H9 (cell line): ENCODE measurements around the gene SCP2. TPM values are rescaled to one million over a fixed set of nuclear protein-coding genes. Genes with fewer than 3 reads are reported as not detected.

Experiments
- DNase-seq: peaks from one replicate; pipeline ENCODE4 v3.0.0-alpha.2; 2017
- H2AFZ ChIP-seq: one replicate; pipeline ENCODE4 v1.6.1; 2013; ENCODE audit warnings: mild to moderate bottlenecking, low read length, control low read depth, moderate library complexity
- H2AK5ac ChIP-seq: 2 replicates; pipeline ENCODE4 v1.6.1; 2013; ENCODE audit warnings: low read length, control low read depth, mixed read lengths; ENCODE audit not compliant: insufficient read length
- H2BK120ac ChIP-seq: one replicate; pipeline ENCODE4 v1.6.1; 2013; ENCODE audit warnings: low read depth, mild to moderate bottlenecking, low read length, control low read depth, inconsistent platforms; ENCODE audit not compliant: poor library complexity, severe bottlenecking
- H2BK12ac ChIP-seq: 2 replicates; pipeline ENCODE4 v1.6.1; 2013; ENCODE audit warnings: low read length, control low read depth, mixed read lengths, low read depth; ENCODE audit not compliant: insufficient read length
- H2BK15ac ChIP-seq: 2 replicates; pipeline ENCODE4 v1.6.1; 2013; ENCODE audit warnings: low read depth, low read length, control low read depth
- H2BK20ac ChIP-seq: one replicate; pipeline ENCODE4 v1.6.1; 2013; ENCODE audit warnings: low read depth, mild to moderate bottlenecking, low read length, control low read depth, inconsistent platforms; ENCODE audit not compliant: poor library complexity, severe bottlenecking
- H2BK5ac ChIP-seq: 2 replicates; pipeline ENCODE4 v1.6.1; 2013; ENCODE audit warnings: low read length, control low read depth, mixed read lengths; ENCODE audit not compliant: insufficient read length
- H3K14ac ChIP-seq: 2 replicates; pipeline ENCODE4 v1.6.1; 2013; ENCODE audit warnings: low read length, control low read depth; ENCODE audit not compliant: insufficient read depth
- H3K18ac ChIP-seq: 2 replicates; pipeline ENCODE4 v1.6.1; 2013; ENCODE audit warnings: low read depth, mild to moderate bottlenecking, mixed read lengths, low read length, control low read depth; ENCODE audit not compliant: insufficient read length
- H3K23ac ChIP-seq: 2 replicates; pipeline ENCODE4 v1.6.1; 2013; ENCODE audit warnings: low read length, control low read depth, mixed read lengths, low read depth; ENCODE audit not compliant: insufficient read length
- H3K23me2 ChIP-seq: 2 replicates; pipeline ENCODE4 v1.6.1; 2013; ENCODE audit warnings: low read depth, mild to moderate bottlenecking, mixed read lengths, low read length, control low read depth; ENCODE audit not compliant: insufficient read length, poor library complexity, severe bottlenecking
- H3K27ac ChIP-seq: 2 replicates; pipeline ENCODE4 v1.5.1; 2013; ENCODE audit warnings: low read length, control low read depth, mixed read lengths, low read depth; ENCODE audit not compliant: insufficient read length
- H3K27me3 ChIP-seq: 2 replicates; pipeline ENCODE4 v1.6.1; 2013; ENCODE audit warnings: low read length, control low read depth, inconsistent platforms; ENCODE audit not compliant: insufficient read depth
- H3K4ac ChIP-seq: 2 replicates; pipeline ENCODE4 v1.6.1; 2013; ENCODE audit warnings: low read depth, mild to moderate bottlenecking, control low read depth, inconsistent platforms, low read length, moderate library complexity
- H3K4me1 ChIP-seq: 2 replicates; pipeline ENCODE4 v1.6.1; 2013; ENCODE audit warnings: low read length, control low read depth, inconsistent platforms; ENCODE audit not compliant: insufficient read depth
- H3K4me2 ChIP-seq: 2 replicates; pipeline ENCODE4 v1.6.1; 2013; ENCODE audit warnings: low read length, control low read depth, mixed read lengths; ENCODE audit not compliant: insufficient read length, insufficient read depth
- H3K56ac ChIP-seq: 2 replicates; pipeline ENCODE4 v1.6.1; 2013; ENCODE audit warnings: low read depth, mild to moderate bottlenecking, mixed read lengths, low read length, control low read depth; ENCODE audit not compliant: insufficient read length
- H3K79me1 ChIP-seq: 2 replicates; pipeline ENCODE4 v1.6.1; 2013; ENCODE audit warnings: low read depth, mild to moderate bottlenecking, moderate library complexity, low read length, control low read depth, inconsistent platforms; ENCODE audit not compliant: insufficient read depth, poor library complexity, severe bottlenecking
- H3K79me2 ChIP-seq: 2 replicates; pipeline ENCODE4 v1.6.1; 2013; ENCODE audit warnings: low read length, control low read depth, inconsistent platforms; ENCODE audit not compliant: insufficient read depth
- H3K9ac ChIP-seq: 2 replicates; pipeline ENCODE4 v1.6.1; 2013; ENCODE audit warnings: low read length, control low read depth, mixed read lengths; ENCODE audit not compliant: insufficient read length; ENCODE audit errors: extremely low read depth
- H3K9me3 ChIP-seq: one replicate; pipeline ENCODE4 v1.6.1; 2013; ENCODE audit warnings: low read depth, low read length, inconsistent platforms; ENCODE audit not compliant: control insufficient read depth
- H3T11ph ChIP-seq: one replicate; pipeline ENCODE4 v1.6.1; 2013; ENCODE audit warnings: mild to moderate bottlenecking, low read length, control low read depth, inconsistent platforms
- H4K20me1 ChIP-seq: one replicate; pipeline ENCODE4 v1.6.1; 2013; ENCODE audit not compliant: control insufficient read depth, insufficient read length, insufficient read depth
- H4K5ac ChIP-seq: 2 replicates; pipeline ENCODE4 v1.6.1; 2013; ENCODE audit warnings: low read depth, mild to moderate bottlenecking, mixed read lengths, low read length, control low read depth; ENCODE audit not compliant: insufficient read length
- H4K8ac ChIP-seq: replicated peaks from 2 replicates; pipeline ENCODE4 v1.6.1; 2013; ENCODE audit warnings: low read length, control low read depth, mixed read lengths, low read depth; ENCODE audit not compliant: insufficient read length
- H4K91ac ChIP-seq: 2 replicates; pipeline ENCODE4 v1.6.1; 2013; ENCODE audit warnings: low read depth, mild to moderate bottlenecking, moderate library complexity, mixed read lengths, low read length, control low read depth; ENCODE audit not compliant: insufficient read length
- H3K27ac Mint-ChIP-seq, 3 experiments: 2 replicates in 2 of 3; 3 replicates in 1 of 3; pipeline ENCODE4 v1.8.0; 2020 to 2021; ENCODE audit warnings: mixed read lengths in 3 of 3, mild to moderate bottlenecking in 1 of 3, moderate library complexity in 1 of 3
- H3K27me3 Mint-ChIP-seq: 2 replicates; pipeline ENCODE4 v1.8.0; 2021; ENCODE audit warnings: low read depth, mild to moderate bottlenecking, moderate library complexity, mixed read lengths
- H3K36me3 Mint-ChIP-seq, 3 experiments: 2 replicates in 2 of 3; 3 replicates in 1 of 3; pipeline ENCODE4 v1.8.0; 2020 to 2021; ENCODE audit warnings: low read depth in 3 of 3, mixed read lengths in 3 of 3; ENCODE audit not compliant: insufficient read depth in 1 of 3
- H3K4me1 Mint-ChIP-seq, 2 experiments: 2 replicates each; pipeline ENCODE4 v1.8.0; 2020; ENCODE audit warnings: mixed read lengths in 2 of 2
- H3K4me3 Mint-ChIP-seq, 2 experiments: 2 replicates in 1 of 2; 3 replicates in 1 of 2; pipeline ENCODE4 v1.8.0; 2020 to 2021; ENCODE audit warnings: mild to moderate bottlenecking in 2 of 2, mixed read lengths in 2 of 2, moderate library complexity in 1 of 2
- H3K9me3 Mint-ChIP-seq, 2 experiments: 2 replicates in 1 of 2; 3 replicates in 1 of 2; pipeline ENCODE4 v1.8.0; 2020; ENCODE audit warnings: mild to moderate bottlenecking in 2 of 2, mixed read lengths in 2 of 2, moderate library complexity in 1 of 2
- WGBS: extraction: QIAGEN DNeasy Blood & Tissue Kit; methylation state at CpG from one replicate; pipeline ENCODE4 v1.1.7; 2013; ENCODE audit warnings: missing lambda C conversion rate, low lambda C conversion rate, mixed read lengths; ENCODE audit not compliant: insufficient read length; ENCODE audit errors: extremely low coverage; 5-methylcytosine and 5-hydroxymethylcytosine counted together
- total RNA-seq: library from RNA; stranded (reverse); gene quantifications from 2 replicates; pipeline ENCODE4 v1.2.1, GENCODE V29; 2021
- TF ChIP-seq, protein P1 (sequence below): fragments of 200-600 bp; sonication (generic); conservative IDR thresholded peaks from 3 replicates; pipeline ENCODE4 v1.8.0; 2021; ENCODE audit warnings: antibody characterized with exemption, mild to moderate bottlenecking

Gene SCP2
- total RNA-seq, 1 experiment from 2014 or later = 48.8 TPM

DNA sequence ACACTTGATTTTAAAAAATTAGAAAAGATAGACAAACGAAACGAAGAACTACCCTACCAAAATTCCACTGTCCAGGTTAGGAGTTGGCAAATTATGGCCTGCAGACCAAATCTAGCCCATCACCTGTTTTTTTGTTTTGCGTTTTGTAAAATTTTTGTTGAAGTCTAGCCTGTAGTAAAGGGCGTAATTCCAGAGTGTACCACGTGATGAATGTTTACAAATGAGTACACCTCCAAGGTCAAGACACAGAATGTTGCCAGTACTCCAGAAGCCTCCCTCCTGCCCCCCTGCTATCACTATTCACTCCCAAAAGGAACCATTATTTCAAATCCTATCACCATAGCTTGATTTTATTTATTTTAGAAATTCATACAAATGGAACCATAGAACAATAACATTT is 117.8 kb downstream of the SCP2 start:
- H2BK120ac ChIP-seq = no peak overlapping the region
- H2BK5ac ChIP-seq = no peak overlapping the region
- no peaks in the 10 kb centered on the region for H3K36me3 Mint-ChIP-seq
- no peak overlapping the region for H4K8ac ChIP-seq
- H3K79me2 ChIP-seq = no peaks in the 10 kb centered on the region
- H4K91ac ChIP-seq = no peak overlapping the region
- WGBS = no CpG with 5 or more reads among the region's 5 CpGs
- H3K27ac ChIP-seq = no peak overlapping the region
- H2BK20ac ChIP-seq = no peak overlapping the region
- no peak overlapping the region for H3K27ac Mint-ChIP-seq
- no peak overlapping the region for H2AFZ ChIP-seq
- no peaks in the 10 kb centered on the region for H3K23me2 ChIP-seq
- H3K27me3 ChIP-seq = no peaks in the 10 kb centered on the region
- H2BK15ac ChIP-seq = no peak overlapping the region
- H3K27me3 Mint-ChIP-seq = no peaks in the 10 kb centered on the region
- no peak overlapping the region for H3K56ac ChIP-seq
- DNase-seq = no peak
- H2BK12ac ChIP-seq = no peak overlapping the region
- no peak overlapping the region for H3K4ac ChIP-seq
- H4K20me1 ChIP-seq = no peaks in the 10 kb centered on the region
- no peak overlapping the region for H3K4me2 ChIP-seq
- no peak overlapping the region for H3K9ac ChIP-seq
- H3K9me3 ChIP-seq = no peaks in the 10 kb centered on the region
- no peak overlapping the region for H3K18ac ChIP-seq
- TF ChIP-seq, protein P1, sequence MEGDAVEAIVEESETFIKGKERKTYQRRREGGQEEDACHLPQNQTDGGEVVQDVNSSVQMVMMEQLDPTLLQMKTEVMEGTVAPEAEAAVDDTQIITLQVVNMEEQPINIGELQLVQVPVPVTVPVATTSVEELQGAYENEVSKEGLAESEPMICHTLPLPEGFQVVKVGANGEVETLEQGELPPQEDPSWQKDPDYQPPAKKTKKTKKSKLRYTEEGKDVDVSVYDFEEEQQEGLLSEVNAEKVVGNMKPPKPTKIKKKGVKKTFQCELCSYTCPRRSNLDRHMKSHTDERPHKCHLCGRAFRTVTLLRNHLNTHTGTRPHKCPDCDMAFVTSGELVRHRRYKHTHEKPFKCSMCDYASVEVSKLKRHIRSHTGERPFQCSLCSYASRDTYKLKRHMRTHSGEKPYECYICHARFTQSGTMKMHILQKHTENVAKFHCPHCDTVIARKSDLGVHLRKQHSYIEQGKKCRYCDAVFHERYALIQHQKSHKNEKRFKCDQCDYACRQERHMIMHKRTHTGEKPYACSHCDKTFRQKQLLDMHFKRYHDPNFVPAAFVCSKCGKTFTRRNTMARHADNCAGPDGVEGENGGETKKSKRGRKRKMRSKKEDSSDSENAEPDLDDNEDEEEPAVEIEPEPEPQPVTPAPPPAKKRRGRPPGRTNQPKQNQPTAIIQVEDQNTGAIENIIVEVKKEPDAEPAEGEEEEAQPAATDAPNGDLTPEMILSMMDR = no peak
- peaks cover 24 to 27% of the 10 kb centered on the region in 2 experiments for H3K4me1 Mint-ChIP-seq
- no peak overlapping the region for H3K14ac ChIP-seq
- no peak overlapping the region for H3K4me3 Mint-ChIP-seq
- H3K9me3 Mint-ChIP-seq = no peaks in the 10 kb centered on the region
- no peak overlapping the region for H3K23ac ChIP-seq
- no peak overlapping the region for H4K5ac ChIP-seq
- peaks cover 4% of the 10 kb centered on the region for H3K4me1 ChIP-seq
- no peak overlapping the region for H3T11ph ChIP-seq
- no peaks in the 10 kb centered on the region for H3K79me1 ChIP-seq
- no peak overlapping the region for H2AK5ac ChIP-seq
